ENCODE data around the gene ADGRF1.
"Not testable (repeated sequence)": the region's sequence is repeated elsewhere in the genome, so short reads cannot be mapped to it uniquely, and the experiment has no call there.

The ADGRF1 gene

GRCh38 chr6:47019941-47020340 lies 22.2 kb downstream of the ADGRF1 start:
- no peak for DNase-seq

DNA sequence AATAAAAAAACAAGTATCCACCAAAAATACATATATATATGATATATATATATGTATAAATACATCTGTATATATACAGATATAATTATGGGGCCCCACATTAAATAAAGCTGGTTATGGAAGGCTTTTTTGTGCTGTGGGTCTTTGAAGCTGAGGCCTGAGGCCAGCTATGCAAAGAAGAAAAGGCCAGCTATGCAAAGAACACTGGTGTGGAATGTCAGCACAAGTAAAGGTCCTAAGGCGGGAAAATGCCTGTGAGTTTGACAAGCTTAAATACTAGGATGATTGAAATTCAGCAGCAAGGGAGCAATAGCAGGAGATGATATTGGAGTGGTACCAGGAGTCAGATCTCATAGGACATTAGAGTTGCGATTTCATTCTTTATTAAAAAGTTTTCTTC lies 25.2 kb downstream of the ADGRF1 start:
- no peak for DNase-seq

- DNase-seq, result no peak
Measured at GRCh38 chr6:47016261-47016660, 25.9 kb downstream of the ADGRF1 start.

DNA sequence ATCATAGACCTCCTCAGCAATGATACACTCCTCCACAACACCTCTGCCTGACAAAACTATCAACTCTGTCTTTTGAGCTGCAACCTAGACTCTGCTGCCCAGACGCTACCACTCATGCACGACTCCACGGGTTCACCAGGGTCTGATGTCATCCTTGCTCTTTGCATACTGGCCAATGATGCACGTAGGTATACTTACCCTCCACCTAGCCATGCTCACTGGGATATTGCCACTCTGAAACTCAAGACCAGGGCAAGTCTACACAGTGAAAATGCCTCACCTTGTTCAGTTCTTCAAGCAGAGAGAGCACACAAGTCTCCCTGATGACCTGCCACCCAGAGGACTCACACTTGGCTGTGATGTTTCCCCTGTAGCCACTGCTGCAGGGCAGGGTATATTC lies 27.7 kb downstream of the ADGRF1 start:
- no peak for DNase-seq

DNA sequence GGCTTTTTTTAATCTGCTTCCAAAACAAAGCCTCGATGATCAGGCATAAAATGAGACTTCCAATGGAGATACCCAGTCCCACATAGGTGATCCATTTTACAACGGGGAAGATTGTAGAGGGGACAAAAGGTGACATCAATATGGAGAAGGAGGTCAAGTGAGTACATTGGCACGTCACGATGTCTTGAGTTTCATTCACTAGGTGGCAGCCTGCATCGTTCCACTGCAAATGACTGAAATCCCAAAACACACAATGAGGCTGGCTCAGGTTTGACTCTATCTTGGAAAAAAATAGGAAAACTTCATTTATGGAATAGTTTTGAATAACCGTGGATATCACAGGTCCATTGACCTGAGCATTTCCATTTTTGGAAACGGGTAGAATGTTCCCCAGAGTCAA lies 32.5 kb downstream of the ADGRF1 start:
- DNase-seq, result no peak

- no peak for DNase-seq
Measured at GRCh38 chr6:47008397-47008763, 33.8 kb downstream of the ADGRF1 start.

DNA sequence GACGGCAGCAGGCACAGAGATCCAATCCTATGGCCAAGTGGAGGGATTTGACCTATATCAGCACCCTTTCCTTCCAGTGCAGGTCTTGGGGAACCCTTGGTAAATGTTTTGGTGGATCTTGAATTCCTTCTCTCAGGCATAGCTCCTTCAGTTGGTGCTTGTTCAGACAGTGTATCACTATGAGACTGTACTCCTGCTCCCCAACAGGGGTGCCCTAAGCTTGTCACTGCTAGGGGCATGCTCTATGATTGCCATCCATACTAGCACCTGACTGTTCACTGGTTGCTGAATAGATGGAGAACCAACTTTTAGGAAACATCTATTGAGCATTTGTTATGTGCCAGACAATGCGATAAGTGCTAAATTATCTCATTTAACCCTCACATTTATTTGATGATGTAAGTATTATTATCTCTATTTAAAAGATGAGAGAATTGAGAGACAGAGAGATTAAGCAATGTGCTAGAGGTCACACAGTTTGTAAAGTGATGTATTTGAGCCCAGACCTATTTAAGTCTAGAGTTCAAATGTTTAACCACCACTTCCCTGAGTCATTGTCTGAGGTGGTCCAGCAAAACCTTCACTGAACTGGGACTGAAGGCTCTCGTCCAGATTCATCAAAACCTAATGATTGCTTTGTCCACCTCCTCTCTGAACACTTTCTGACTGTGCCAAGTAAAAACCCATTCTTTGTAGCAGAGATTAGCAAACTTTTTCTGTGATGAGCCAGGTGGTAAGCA lies 34.3 kb downstream of the ADGRF1 start:
- no peak for DNase-seq

DNA sequence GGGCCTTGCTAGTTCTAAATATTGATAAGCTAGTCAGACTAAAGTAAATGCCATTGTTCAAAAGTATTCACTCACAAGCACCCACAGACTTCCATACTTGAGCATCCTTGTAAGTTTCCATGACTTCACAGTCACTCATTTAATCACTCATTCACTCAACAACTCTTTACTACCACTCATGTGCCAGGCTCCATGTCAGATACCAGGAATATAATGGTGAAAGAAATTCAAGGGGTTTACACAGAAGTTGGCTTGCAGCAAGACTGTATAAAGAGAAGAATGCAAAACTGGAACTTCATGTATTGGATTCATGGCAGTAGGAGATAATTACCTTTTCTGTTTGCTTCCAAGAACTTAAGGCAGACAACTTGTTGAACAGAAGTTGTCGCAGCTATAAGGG lies 36.6 kb downstream of the ADGRF1 start:
- DNase-seq, result no peak

GRCh38 chr6:47004463-47004862 lies 37.7 kb downstream of the ADGRF1 start:
- no peak for DNase-seq

DNA sequence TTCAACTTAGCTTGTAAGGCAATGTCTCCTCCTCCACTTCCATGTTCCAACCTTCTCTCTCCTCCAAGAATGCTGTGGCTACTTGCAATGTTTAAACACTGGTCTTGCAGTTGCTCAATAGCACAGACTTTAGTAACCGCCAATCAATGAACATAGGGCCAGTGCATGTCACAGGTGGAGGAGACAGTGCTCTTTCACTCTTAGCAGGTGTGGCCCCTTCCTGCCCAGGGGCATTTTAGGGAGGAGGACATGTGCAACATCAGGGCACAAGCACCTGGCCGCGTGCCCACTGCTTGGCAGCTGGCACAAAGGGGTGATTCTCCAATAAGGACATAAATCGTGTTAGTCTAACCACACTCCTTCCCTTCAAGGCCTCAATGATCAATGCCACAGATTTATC lies 41.3 kb downstream of the ADGRF1 start:
- no peak for DNase-seq

GRCh38 chr6:46998436-46999017 lies 43.6 kb downstream of the ADGRF1 start:
- no peak for DNase-seq

DNA sequence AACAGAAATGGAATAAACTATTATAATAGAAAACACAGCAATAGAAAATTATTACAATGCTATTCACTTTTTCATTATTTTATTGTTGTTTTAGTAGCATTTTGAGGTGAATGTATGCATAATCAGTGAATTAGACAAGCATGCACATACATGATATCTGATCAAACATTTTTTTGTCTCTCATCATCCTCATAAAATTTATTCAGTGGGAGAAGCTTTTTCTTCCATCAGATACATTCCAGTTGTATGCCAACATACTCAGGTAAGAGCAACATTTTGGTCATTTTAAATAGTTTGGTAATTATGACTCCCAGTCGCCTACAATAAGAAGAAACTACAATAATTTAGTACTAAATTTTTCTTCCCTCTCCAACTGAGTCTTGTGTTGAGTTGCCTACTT lies 44.5 kb downstream of the ADGRF1 start:
- no peak for DNase-seq

DNA sequence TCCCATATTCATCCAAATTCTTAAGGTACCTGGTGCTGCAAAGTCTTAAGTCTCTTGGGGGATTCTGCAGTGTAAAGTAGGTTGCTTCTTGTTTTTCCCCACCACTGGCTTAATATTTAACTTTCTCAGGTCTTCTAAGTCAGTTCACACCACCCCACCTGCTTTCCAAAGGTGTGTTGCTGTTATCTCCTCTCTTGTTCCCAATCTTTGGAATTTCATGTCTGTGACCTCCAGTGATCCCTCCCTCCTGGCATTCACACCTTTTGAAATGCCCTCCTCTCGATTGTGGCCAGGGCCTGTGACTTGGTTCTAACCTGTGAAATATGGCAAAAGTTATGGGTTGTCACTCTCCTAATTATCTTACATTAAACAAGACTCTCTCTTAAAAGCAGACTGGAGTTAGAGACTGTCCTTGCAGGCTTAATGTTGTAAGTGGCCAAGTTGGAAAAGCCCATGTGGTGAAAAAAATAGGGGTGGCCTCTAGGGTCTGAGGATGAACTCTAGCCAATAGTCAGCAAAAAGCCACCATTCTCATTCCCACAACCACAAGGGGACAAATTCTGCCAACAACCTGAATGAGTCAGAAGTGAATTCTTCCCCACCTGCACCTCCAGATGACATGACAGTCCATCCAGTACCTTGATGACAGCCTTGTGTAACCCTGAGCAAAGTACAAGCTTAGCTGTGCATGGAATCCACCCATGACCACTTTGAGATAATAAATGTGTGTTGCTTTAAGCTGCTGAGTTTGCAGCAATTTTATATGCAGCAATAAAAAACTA lies 45.1 kb downstream of the ADGRF1 start:
- DNase-seq, result no peak

- no peak for DNase-seq
Measured at GRCh38 chr6:46994933-46995332, 47.2 kb downstream of the ADGRF1 start.

- no peak for DNase-seq
Measured at GRCh38 chr6:46993846-46994245, 48.3 kb downstream of the ADGRF1 start.

- DNase-seq, result not testable (repeated sequence)
Measured at GRCh38 chr6:46992391-46992790, 49.7 kb downstream of the ADGRF1 start.

DNA sequence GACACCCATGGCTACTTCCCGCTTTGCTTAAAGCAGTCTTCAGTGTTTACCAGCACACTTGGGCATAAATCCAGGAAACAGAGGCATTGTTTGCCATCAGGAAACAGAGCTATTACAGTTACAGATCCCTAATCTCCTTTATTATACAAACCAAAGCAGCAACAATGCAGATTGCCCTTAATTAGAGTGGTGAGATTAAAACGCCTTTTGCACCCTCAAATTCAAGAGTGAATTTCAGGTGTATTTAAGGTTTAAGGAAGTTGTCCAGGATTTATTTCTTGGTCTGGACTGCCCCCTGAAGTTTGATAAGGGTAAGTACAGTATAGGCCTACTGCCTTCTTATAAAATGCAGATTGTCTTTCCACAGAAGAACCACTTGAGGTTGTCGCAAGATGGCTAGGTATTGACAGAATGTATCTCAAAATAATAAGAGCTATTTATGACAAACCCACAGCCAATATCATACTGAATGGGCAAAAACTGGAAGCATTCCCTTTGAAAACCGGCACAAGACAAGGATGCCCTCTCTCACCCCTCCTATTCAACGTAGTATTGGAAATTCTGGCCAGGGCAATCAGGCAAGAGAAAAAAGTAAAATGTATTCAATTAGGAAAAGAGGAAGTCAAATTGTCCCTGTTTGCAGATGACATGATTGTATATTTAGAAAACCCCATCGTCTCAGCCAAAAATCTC lies 51.2 kb downstream of the ADGRF1 start:
- DNase-seq, result not testable (repeated sequence)

- DNase-seq, result no peak
Measured at GRCh38 chr6:46990031-46990644, 52.0 kb downstream of the ADGRF1 start.

DNA sequence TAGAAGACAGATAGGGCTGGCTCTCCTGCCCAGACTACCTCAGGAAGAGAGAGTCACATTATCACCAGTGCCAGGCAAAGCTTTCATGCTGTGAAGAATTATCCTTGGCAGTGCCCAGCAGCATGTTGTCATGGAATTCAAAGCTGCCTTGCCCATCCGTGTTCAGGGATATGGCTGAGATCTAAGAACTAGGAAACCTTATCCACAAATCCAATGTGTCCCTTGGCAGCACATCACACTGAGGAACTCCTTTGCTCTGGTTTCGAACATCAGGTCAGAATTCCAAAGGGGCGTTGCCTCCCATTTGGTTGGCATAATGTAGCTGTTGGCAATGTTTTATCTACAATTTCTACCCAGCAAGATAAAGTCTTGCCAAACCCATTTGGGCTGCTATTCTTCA lies 52.7 kb downstream of the ADGRF1 start:
- no peak for DNase-seq

DNA sequence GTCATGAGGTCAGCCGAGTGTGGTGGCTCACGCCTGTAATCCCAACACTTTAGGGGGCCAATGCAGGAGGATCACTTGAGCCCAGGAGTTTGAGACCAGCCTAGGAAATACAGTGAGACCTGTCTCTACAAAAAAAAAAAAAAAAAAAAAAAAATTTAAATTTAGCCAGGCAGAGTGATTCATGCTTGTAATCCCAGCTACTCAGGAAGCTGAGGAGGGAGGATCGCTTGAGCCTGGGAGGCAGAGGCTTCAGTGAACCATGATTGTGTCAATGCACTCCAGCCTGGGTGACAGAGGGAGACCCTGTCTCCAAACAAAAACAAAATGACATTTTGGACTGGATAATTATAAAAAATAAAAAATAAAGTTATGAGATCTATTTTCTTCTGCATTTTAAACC lies 56.2 kb downstream of the ADGRF1 start:
- DNase-seq, result no peak

DNA sequence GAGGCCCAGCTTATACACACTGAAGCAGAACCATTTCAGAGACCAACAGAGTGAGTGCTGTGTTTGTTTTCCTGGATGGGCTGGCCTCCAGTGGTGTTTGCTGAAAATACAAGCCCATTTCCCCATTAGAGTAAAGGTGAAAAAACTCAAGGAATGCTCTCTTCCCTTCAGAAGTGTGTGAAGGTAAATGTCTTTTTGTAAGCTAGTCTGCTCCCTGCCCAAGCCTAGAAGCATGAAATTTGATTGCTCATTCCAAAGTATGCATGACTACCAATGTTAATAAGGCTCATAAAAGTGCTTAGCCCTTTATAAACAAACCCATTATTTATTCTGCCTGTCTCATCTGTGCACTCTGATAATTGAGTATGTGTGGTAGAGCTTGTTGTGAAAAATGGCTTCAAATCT lies 59.1 kb downstream of the ADGRF1 start:
- DNase-seq, result no peak

DNA sequence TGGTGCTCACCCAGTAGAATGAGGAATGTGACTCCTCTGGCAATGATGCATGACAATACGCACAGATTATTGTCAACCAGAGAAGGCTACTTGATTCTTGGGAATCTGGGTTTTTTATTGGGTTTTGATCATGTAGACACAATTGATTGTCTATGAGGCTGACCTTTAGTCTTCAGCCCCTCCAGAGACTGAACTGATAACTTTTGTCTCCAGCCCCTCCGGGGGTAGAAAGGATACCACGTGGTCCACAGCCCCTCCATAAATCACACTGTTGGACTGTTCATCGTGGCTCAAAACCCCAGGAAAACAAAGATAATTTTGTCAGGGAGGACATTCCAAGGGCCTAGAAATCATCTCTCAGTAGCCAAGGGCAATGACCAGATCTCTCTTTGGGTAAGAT lies 62.9 kb downstream of the ADGRF1 start:
- no peak for DNase-seq

GRCh38 chr6:46974786-46975185 lies 67.3 kb downstream of the ADGRF1 start:
- DNase-seq, result no peak
